Measurements from ENCODE around the gene KCTD2. TPM values are rescaled to one million over a fixed set of nuclear protein-coding genes. Genes with fewer than 3 reads are reported as not detected.

The KCTD2 gene
- total and polyA plus RNA-seq, 2 of the 13 experiments (the other 11 are each of a cell fraction or from before 2014, with no cell fraction given), result 28.3 to 32.6 TPM

DNA sequence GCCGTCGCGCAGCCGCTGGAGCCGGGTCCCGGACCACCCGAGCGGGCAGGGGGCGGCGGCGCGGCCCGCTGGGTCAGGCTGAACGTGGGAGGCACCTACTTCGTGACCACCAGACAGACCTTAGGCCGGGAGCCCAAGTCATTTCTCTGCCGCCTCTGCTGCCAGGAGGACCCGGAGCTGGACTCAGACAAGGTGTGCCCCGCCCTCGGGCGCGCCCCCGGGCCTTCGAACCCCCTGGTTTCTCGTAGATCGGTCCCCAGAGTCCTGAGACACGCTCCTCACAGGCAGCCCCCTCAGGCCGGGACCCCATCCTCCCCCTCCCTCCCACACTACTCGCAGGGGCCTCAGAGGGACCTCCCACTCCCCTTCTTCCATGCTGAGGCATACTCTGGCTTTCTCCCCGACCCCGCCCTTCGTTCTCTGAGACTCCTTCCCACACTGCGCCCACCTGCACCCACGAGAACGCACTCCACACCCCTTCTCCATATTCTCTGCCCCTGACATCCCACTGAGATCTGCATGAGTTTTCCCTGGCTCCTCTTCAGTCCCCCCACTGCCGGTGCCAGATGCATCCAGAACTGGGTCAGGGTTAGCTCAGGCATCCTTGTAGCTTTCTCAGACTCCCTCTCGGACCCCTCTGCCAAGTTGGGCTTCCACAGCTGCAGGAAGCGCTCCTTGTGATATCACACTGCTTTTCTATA, 523 bp downstream of the KCTD2 start (continued):
- TF ChIP-seq, protein P1, sequence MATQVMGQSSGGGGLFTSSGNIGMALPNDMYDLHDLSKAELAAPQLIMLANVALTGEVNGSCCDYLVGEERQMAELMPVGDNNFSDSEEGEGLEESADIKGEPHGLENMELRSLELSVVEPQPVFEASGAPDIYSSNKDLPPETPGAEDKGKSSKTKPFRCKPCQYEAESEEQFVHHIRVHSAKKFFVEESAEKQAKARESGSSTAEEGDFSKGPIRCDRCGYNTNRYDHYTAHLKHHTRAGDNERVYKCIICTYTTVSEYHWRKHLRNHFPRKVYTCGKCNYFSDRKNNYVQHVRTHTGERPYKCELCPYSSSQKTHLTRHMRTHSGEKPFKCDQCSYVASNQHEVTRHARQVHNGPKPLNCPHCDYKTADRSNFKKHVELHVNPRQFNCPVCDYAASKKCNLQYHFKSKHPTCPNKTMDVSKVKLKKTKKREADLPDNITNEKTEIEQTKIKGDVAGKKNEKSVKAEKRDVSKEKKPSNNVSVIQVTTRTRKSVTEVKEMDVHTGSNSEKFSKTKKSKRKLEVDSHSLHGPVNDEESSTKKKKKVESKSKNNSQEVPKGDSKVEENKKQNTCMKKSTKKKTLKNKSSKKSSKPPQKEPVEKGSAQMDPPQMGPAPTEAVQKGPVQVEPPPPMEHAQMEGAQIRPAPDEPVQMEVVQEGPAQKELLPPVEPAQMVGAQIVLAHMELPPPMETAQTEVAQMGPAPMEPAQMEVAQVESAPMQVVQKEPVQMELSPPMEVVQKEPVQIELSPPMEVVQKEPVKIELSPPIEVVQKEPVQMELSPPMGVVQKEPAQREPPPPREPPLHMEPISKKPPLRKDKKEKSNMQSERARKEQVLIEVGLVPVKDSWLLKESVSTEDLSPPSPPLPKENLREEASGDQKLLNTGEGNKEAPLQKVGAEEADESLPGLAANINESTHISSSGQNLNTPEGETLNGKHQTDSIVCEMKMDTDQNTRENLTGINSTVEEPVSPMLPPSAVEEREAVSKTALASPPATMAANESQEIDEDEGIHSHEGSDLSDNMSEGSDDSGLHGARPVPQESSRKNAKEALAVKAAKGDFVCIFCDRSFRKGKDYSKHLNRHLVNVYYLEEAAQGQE (IDR thresholded peaks at IDR 0.05; ENCODE audit: borderline replicate concordance in 1 of 2, low read depth in 1 of 2, low read length in 2 of 2), result no peak
- TF ChIP-seq, protein P2, sequence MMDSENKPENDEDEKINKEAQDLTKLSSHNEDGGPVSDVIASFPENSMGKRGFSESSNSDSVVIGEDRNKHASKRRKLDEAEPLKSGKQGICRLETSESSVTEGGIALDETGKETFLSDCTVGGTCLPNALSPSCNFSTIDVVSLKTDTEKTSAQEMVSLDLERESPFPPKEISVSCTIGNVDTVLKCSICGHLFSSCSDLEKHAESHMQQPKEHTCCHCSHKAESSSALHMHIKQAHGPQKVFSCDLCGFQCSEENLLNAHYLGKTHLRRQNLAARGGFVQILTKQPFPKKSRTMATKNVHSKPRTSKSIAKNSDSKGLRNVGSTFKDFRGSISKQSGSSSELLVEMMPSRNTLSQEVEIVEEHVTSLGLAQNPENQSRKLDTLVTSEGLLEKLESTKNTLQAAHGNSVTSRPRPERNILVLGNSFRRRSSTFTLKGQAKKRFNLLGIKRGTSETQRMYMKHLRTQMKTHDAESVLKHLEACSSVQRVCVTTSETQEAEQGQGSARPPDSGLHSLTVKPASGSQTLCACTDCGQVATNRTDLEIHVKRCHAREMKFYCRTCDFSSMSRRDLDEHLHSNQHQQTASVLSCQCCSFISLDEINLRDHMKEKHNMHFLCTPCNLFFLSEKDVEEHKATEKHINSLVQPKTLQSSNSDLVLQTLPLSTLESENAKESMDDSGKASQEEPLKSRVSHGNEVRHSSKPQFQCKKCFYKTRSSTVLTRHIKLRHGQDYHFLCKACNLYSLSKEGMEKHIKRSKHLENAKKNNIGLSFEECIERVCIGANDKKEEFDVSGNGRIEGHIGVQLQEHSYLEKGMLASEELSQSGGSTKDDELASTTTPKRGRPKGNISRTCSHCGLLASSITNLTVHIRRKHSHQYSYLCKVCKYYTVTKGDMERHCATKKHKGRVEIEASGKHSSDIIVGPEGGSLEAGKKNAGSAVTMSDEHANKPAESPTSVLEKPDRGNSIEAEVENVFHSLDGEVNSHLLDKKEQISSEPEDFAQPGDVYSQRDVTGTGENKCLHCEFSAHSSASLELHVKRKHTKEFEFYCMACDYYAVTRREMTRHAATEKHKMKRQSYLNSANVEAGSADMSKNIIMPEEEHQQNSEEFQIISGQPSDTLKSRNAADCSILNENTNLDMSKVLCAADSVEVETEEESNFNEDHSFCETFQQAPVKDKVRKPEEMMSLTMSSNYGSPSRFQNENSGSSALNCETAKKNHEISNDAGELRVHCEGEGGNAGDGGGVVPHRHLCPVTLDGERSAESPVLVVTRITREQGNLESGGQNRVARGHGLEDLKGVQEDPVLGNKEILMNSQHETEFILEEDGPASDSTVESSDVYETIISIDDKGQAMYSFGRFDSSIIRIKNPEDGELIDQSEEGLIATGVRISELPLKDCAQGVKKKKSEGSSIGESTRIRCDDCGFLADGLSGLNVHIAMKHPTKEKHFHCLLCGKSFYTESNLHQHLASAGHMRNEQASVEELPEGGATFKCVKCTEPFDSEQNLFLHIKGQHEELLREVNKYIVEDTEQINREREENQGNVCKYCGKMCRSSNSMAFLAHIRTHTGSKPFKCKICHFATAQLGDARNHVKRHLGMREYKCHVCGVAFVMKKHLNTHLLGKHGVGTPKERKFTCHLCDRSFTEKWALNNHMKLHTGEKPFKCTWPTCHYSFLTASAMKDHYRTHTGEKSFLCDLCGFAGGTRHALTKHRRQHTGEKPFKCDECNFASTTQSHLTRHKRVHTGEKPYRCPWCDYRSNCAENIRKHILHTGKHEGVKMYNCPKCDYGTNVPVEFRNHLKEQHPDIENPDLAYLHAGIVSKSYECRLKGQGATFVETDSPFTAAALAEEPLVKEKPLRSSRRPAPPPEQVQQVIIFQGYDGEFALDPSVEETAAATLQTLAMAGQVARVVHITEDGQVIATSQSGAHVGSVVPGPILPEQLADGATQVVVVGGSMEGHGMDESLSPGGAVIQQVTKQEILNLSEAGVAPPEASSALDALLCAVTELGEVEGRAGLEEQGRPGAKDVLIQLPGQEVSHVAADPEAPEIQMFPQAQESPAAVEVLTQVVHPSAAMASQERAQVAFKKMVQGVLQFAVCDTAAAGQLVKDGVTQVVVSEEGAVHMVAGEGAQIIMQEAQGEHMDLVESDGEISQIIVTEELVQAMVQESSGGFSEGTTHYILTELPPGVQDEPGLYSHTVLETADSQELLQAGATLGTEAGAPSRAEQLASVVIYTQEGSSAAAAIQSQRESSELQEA (CRISPR knock-in tag; IDR thresholded peaks at IDR 0.05; ENCODE audit: not compliant biosample characterization), result no peak
- peak; percentile 70; the same call in 1 of the 2 replicates for TF ChIP-seq ZNF232 (CRISPR knock-in tag; IDR thresholded peaks at IDR 0.05; ENCODE audit: borderline replicate concordance)
- TF ChIP-seq, protein P3, sequence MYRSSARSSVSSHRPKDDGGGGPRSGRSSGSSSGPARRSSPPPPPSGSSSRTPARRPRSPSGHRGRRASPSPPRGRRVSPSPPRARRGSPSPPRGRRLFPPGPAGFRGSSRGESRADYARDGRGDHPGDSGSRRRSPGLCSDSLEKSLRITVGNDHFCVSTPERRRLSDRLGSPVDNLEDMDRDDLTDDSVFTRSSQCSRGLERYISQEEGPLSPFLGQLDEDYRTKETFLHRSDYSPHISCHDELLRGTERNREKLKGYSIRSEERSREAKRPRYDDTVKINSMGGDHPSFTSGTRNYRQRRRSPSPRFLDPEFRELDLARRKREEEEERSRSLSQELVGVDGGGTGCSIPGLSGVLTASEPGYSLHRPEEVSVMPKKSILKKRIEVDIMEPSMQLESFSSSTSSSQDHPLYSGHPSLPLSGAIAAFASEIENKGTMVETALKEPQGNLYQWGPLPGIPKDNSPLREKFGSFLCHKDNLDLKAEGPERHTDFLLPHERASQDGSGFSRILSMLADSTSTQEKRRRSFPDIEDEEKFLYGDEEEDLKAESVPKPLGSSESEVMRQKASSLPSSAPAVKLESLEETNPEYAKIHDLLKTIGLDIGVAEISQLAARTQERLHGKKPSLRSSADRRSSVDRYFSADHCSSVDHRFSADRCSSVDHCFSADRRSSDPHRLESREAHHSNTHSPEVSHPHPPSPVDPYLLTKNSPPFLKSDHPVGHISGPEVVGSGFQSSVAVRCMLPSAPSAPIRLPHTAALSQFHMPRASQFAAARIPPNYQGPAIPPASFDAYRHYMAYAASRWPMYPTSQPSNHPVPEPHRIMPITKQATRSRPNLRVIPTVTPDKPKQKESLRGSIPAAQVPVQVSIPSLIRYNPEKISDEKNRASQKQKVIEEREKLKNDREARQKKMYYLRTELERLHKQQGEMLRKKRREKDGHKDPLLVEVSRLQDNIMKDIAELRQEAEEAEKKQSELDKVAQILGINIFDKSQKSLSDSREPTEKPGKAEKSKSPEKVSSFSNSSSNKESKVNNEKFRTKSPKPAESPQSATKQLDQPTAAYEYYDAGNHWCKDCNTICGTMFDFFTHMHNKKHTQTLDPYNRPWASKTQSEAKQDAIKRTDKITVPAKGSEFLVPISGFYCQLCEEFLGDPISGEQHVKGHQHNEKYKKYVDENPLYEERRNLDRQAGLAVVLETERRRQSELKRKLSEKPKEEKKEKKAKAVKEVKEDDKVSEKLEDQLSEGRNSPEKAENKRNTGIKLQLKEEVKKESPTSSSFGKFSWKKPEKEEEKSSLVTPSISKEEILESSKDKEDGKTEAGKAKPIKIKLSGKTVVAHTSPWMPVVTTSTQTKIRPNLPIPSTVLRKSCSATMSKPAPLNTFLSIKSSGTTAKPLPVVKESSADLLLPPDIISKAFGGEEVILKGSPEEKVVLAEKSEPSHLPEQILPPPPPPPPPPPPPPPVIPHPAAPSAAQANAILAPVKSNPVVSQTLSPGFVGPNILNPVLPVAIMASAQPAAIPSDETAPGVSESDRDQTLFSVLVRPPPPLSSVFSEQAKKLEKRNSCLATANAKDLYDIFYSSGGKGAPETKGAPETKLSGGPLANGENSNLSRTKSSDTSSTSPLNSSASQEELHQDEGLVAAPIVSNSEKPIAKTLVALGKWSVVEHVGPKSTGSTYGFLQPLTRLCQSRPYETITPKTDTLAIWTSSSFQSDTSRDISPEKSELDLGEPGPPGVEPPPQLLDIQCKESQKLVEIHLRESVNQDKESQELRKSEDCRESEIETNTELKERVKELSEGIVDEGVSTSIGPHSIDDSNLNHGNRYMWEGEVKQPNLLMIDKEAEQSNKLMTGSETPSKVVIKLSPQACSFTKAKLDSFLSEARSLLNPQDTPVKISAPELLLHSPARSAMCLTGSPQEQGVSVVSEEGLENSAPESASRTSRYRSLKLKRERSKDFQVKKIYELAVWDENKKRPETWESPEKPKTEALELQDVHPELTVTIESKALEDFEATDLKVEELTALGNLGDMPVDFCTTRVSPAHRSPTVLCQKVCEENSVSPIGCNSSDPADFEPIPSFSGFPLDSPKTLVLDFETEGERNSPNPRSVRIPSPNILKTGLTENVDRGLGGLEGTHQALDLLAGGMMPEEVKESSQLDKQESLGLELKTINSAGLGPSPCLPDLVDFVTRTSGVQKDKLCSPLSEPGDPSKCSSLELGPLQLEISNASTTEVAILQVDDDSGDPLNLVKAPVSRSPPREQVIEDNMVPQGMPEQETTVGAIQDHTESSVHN (CRISPR knock-in tag; IDR thresholded peaks at IDR 0.05), result no peak

Measured in HepG2 (cell line).